Measurements from ENCODE around the gene METTL8. TPM values are rescaled to one million over a fixed set of nuclear protein-coding genes. Genes with fewer than 3 reads are reported as not detected.
"Not testable (repeated sequence)": the region's sequence is repeated elsewhere in the genome, so short reads cannot be mapped to it uniquely, and the experiment has no call there.

Gene METTL8
- total and polyA plus RNA-seq, 8 donors, result 2.2 to 9.0 (median 5.8) TPM

DNA sequence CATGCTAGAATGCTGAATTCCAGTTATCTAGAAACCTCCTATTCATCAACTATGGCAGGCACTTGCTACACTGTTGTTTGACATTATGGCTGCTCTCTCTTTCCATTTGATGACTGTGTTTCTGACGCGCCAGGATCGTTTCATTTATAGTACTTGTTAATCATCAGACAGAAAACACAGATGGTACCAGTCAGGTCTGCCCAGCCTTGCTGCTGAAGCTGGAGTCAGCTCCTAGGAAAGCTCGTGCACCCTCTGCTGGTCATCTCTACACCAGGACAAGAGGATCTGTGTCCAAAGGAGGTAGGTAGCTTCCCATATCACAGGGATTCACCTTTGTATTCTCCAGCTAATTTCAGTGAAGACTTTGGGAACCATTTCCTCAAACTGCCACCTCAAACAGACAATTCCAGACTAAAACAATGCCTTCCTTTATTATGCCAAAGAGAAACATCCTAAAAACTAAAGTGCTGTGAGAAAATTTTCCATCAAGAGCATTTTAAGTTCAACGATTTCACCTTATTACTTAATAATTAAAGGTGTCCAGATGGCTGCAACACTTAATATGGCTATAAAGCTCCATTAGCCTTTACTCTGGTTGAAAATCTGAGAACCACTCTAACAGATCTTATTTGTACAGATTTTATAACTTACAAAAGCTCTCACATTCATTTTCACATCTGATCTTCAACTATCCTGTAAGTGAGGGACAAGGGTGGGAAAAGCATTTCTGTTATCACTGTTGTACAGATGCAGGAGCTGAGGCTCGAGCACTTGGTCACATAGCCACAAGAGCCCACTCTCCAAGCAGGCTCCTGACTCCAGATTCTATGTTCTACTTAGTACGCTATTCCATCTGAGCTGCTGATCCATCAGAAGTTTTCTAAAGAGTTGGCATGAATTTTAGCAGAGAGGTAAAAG lies 17.5 kb downstream of the METTL8 start:
- intact Hi-C loops (cut with DNase I), result loop anchor here in 1 of 3 donors (5.0 to 10.0 kb wide), 2 partner anchors 251 to 449 kb away; partner anchors contain the start of gene TLK1
- 22 to 27% methylated on average over 7 of the region's 7 CpGs for WGBS, 2 donors

DNA sequence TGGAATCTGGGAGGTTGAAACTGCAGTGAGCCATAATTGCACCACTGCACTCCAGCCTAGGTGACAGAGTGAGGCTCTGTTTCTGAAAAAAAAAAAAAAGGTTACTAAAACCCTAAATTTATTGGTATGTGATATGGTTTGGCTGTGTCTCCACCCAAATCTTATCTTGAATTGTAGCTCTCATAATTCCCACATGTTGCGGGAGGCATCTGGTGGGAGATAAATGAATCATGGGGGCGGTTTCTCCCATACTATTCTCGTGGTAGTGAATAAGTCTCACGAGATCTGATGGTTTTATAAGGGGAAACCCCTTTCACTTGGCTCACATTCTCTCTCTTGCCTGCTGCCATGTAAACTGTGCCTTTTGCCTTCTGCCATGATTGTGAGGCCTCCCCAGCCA lies 19.1 kb downstream of the METTL8 start:
- intact Hi-C loops (cut with DNase I), result loop anchor here in 1 of 3 donors (5.0 to 10.0 kb wide), 2 partner anchors 250 to 447 kb away; partner anchors contain the start of gene TLK1
- H3K27ac ChIP-seq, DNase-seq, FAIRE-seq, ATAC-seq, H3K27me3 ChIP-seq, H3K4me3 ChIP-seq, H3K9me3 ChIP-seq, H3K36me3 ChIP-seq, H3K4me1 ChIP-seq: not testable (repeated sequence)
- 91 to 94% methylated on average over 4 of the region's 4 CpGs for WGBS, 2 donors

More for the DNA sequence above, 17.5 kb downstream of the METTL8 start:
- no peaks in the 10 kb centered on the region for H3K36me3 ChIP-seq
- TF ChIP-seq, protein P1, sequence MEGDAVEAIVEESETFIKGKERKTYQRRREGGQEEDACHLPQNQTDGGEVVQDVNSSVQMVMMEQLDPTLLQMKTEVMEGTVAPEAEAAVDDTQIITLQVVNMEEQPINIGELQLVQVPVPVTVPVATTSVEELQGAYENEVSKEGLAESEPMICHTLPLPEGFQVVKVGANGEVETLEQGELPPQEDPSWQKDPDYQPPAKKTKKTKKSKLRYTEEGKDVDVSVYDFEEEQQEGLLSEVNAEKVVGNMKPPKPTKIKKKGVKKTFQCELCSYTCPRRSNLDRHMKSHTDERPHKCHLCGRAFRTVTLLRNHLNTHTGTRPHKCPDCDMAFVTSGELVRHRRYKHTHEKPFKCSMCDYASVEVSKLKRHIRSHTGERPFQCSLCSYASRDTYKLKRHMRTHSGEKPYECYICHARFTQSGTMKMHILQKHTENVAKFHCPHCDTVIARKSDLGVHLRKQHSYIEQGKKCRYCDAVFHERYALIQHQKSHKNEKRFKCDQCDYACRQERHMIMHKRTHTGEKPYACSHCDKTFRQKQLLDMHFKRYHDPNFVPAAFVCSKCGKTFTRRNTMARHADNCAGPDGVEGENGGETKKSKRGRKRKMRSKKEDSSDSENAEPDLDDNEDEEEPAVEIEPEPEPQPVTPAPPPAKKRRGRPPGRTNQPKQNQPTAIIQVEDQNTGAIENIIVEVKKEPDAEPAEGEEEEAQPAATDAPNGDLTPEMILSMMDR (IDR thresholded peaks at IDR 0.05), result peak; percentile 47 to 77 (median 64)
- H3K9me3 ChIP-seq, result no peaks in the 10 kb centered on the region
- FAIRE-seq (peak; percentile 75), DNase-seq (peak; percentile 80 to 91 (median 86)), ATAC-seq (peak; percentile 99 to 100 (median 100))
- no peaks in the 10 kb centered on the region for H3K27me3 ChIP-seq
- no peak overlapping the region for H3K4me3 ChIP-seq
- H3K27ac ChIP-seq, result peak overlapping the region in 3 of 4 donors; percentile 35 to 48 (median 36)
- peaks cover 0 to 4% (median 0%) of the 10 kb centered on the region in 3 donors for H3K4me1 ChIP-seq

DNA sequence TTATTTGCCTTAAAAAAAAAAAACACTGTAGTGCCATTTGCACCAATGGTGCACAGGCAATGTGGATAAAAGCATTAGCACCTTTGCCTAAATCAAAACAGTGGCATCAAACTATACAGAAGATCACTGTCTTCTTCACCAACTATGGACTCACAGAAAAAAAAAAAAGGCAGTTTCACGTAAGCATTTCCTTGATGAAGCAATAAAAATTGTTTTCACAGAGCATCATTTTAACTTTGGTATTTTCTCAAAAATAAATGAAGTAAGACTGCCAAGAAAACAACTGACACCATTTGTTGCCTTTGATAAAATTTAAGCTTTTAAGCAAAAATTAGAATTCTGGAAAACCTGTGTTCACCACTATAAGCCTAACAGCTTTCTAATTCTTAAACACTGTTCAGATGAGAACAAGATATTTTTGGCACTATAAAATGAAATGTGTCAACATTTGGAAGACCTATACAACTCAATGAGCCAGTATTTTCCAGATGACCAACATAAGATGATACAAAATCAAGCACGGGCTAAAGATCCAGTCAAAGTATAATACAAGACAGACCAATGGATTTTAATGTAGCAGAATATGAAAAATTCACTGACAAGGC lies 21.1 kb downstream of the METTL8 start:
- TF ChIP-seq, protein P1 (IDR thresholded peaks at IDR 0.05), result no peak
- intact Hi-C loops (cut with DNase I), result loop anchor here in 1 of 3 donors (10.0 kb wide), 1 partner anchor 248 kb away; the partner anchor contains the start of gene TLK1
- Histone ChIP-seq H3K4me1 (peaks cover 0 to 4% (median 0%) of the 10 kb centered on the region in 3 donors), H3K27me3 (no peaks in the 10 kb centered on the region), H3K36me3 (no peaks in the 10 kb centered on the region), H3K9me3 (no peaks in the 10 kb centered on the region), H3K27ac (no peak overlapping the region), H3K4me3 (no peak overlapping the region)
- DNase-seq, result no peak
- 81 to 84% methylated on average over 2 of the region's 2 CpGs for WGBS, 2 donors
- no peak for FAIRE-seq
- no peak for ATAC-seq

DNA sequence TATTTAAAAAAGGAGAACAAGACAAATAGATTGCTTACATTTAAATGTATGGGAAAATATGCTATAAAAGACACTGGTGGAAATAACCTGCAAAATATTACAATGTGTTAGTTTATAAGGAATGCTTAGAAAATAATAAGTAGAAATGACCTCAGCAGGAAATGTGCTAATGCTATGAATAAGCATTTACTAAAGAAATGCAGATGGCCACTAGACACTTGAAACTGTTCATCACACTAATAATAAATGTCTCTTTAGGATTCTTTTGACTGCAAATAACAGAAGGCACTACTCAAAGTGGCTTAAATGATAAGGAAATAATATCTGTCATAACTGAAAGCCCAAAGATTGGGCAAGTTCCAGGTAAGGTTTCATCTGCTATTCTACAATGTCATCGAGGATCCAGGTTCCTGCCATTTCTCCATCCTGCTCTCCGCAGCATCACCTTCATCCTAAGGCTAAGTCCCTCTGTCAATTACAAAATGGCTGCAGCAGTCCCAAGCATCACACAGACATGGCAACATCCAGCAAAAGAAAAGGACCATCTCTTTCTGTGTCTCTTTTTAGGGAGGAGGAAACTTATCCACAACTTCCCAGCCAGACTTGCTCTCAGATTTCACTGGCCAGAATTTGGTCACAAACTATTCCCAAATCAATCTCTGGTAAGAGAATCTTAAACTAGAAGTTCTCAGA lies 21.9 kb downstream of the METTL8 start:
- WGBS, 2 donors, result 94 to 97% methylated on average over 2 of the region's 2 CpGs
- no peaks in the 10 kb centered on the region for H3K36me3 ChIP-seq
- FAIRE-seq, result peak; percentile 9

More for the DNA sequence above, 21.9 kb downstream of the METTL8 start:
- DNase-seq (no peak), ATAC-seq (no peak)
- intact Hi-C loops (cut with DNase I), result loop anchor here in 1 of 3 donors (10.0 kb wide), 1 partner anchor 247 kb away; the partner anchor contains the start of gene TLK1
- Histone ChIP-seq H3K4me1 (peaks cover 0 to 4% (median 0%) of the 10 kb centered on the region in 3 donors), H3K9me3 (no peaks in the 10 kb centered on the region), H3K27ac (no peak overlapping the region), H3K4me3 (no peak overlapping the region), H3K27me3 (no peaks in the 10 kb centered on the region)
- TF ChIP-seq, protein P1 (IDR thresholded peaks at IDR 0.05), result no peak

Measured in pancreas (tissue), 10 donors.